Smooth muscle cell (in vitro differentiated cells): ENCODE results near the gene STPG1. TPM values are rescaled to one million over a fixed set of nuclear protein-coding genes. Genes with fewer than 3 reads are reported as not detected.

Experiments used
- DNase-seq: peaks from one replicate; lab custom pipeline; 2025; ENCODE audit not compliant: unreplicated experiment; lab: John Stamatoyannopoulos, UW
- H2AFZ ChIP-seq: fragments of 200-600 bp; sonication (generic); 2 replicates; pipeline ENCODE4 v1.6.0; 2016; ENCODE audit warnings: antibody characterized with exemption, low read depth, mild to moderate bottlenecking
- H3F3A ChIP-seq: fragments of 200-600 bp; sonication (generic); 2 replicates; pipeline ENCODE4 v1.6.0; 2017; ENCODE audit warnings: antibody characterized with exemption, low read depth
- H3K27ac ChIP-seq: fragments of 200-600 bp; sonication (generic); 2 replicates; pipeline ENCODE4 v1.5.1; 2016; ENCODE audit warnings: low read depth, mild to moderate bottlenecking
- H3K27me3 ChIP-seq: fragments of 200-600 bp; sonication (generic); 2 replicates; pipeline ENCODE4 v1.6.1; 2016; ENCODE audit warnings: low read depth, mild to moderate bottlenecking
- H3K36me3 ChIP-seq: fragments of 200-600 bp; sonication (generic); 2 replicates; pipeline ENCODE4 v1.5.1; 2016; ENCODE audit warnings: low read depth
- H3K4me1 ChIP-seq: fragments of 200-600 bp; sonication (generic); 2 replicates; pipeline ENCODE4 v1.5.1; 2016; ENCODE audit warnings: low read depth
- H3K4me2 ChIP-seq: fragments of 200-600 bp; sonication (generic); 2 replicates; pipeline ENCODE4 v1.6.0; 2016; ENCODE audit warnings: mild to moderate bottlenecking
- H3K4me3 ChIP-seq: fragments of 200-600 bp; sonication (generic); 2 replicates; pipeline ENCODE4 v1.5.1; 2016; ENCODE audit warnings: mild to moderate bottlenecking
- H3K79me2 ChIP-seq: fragments of 200-600 bp; sonication (generic); 2 replicates; pipeline ENCODE4 v1.6.0; 2016; ENCODE audit warnings: low read depth, mild to moderate bottlenecking
- H3K9ac ChIP-seq: fragments of 200-600 bp; sonication (generic); 2 replicates; pipeline ENCODE4 v1.6.0; 2016; ENCODE audit warnings: low read depth
- H3K9me3 ChIP-seq: fragments of 200-600 bp; sonication (generic); replicated peaks from 2 replicates; pipeline ENCODE4 v1.5.1; 2016; ENCODE audit warnings: low read depth
- H4K20me1 ChIP-seq: fragments of 200-600 bp; sonication (generic); 2 replicates; pipeline ENCODE4 v1.6.0; 2016; ENCODE audit warnings: low read depth
- WGBS: methylation state at CpG from one replicate; pipeline ENCODE4 v1.1.7; 2016; ENCODE audit warnings: low lambda C conversion rate; 5-methylcytosine and 5-hydroxymethylcytosine counted together
- polyA plus RNA-seq: library from polyadenylated mRNA; unstranded; fragments of >200 nt; fragmentation: Nextera tagmentation; extraction: Ambion mirVana; gene quantifications from 2 replicates; pipeline ENCODE4 v1.2.1, GENCODE V29; 2016
- total RNA-seq: library from RNA; depleted of rRNA; stranded (reverse); fragments of >200 nt; gene quantifications from 2 replicates; pipeline ENCODE4 v1.2.3, GENCODE V29; 2014
- TF ChIP-seq, protein P1 (sequence below): fragments of 200-600 bp; sonication (generic); IDR thresholded peaks from 2 replicates; pipeline ENCODE4 v1.5.1; 2017; ENCODE audit warnings: borderline replicate concordance, mild to moderate bottlenecking, antibody characterized with exemption; ENCODE audit not compliant: insufficient read depth, poor library complexity, severe bottlenecking

The STPG1 gene
- total and polyA plus RNA-seq, 2 experiments from 2014 or later: 4.9 to 6.8 TPM

DNA sequence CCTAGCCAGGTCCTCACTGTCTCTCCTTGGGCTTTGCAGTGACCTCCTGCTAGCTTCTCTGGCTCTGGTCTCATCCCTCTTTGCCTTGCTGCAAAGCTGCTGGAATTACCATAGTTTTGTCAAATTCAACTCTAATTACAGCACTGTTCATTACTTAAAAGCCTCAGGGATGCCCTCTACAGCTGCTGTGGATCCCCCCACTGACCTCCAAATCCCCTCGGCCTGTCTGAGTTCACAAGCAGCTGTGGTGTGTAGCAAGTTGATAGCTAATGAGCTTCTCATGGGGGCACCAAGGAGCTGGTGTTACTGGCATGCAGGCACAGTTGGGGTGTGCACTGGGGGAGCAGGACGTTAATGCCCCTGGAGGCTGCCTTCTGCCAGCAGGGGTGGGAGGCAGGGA lies 26.9 kb upstream of the STPG1 start:
- TF ChIP-seq, protein P1, sequence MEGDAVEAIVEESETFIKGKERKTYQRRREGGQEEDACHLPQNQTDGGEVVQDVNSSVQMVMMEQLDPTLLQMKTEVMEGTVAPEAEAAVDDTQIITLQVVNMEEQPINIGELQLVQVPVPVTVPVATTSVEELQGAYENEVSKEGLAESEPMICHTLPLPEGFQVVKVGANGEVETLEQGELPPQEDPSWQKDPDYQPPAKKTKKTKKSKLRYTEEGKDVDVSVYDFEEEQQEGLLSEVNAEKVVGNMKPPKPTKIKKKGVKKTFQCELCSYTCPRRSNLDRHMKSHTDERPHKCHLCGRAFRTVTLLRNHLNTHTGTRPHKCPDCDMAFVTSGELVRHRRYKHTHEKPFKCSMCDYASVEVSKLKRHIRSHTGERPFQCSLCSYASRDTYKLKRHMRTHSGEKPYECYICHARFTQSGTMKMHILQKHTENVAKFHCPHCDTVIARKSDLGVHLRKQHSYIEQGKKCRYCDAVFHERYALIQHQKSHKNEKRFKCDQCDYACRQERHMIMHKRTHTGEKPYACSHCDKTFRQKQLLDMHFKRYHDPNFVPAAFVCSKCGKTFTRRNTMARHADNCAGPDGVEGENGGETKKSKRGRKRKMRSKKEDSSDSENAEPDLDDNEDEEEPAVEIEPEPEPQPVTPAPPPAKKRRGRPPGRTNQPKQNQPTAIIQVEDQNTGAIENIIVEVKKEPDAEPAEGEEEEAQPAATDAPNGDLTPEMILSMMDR: no peak
- 91% methylated on average over 2 of the region's 2 CpGs for WGBS
- no peaks in the 10 kb centered on the region for H3K36me3 ChIP-seq

DNA sequence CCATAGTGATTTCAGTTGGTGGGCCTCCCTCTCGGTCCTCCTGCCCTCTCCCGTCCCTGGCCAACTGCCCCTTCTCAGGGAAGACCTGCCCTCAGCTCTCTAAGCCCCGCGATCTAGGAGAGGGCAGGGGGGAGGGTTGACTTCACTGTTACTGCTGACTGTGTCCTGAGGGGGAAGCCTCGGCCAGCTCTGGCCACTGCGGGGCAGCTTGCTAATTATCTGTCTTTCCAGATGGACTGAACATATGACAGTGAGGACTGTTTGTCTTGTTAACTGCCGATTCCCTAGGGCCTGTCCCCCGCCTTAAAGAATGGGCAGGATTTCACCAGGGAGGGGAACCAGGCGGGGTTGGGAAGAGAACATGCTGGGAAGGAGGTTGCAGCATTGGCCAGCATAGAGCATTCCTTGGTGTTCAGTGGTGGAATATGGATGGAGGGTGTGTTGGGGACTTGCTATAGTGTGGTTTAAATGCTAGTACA lies 24.9 kb upstream of the STPG1 start:
- TF ChIP-seq, protein P1: no peak
- 48% methylated on average over 9 of the region's 9 CpGs for WGBS
- no peak overlapping the region for H3K4me2 ChIP-seq

More for the DNA sequence above, 26.9 kb upstream of the STPG1 start:
- H3K9ac ChIP-seq: no peak overlapping the region
- H3K79me2 ChIP-seq: no peaks in the 10 kb centered on the region
- no peaks in the 10 kb centered on the region for H3K9me3 ChIP-seq
- no peak for DNase-seq
- H3K4me1 ChIP-seq: no peaks in the 10 kb centered on the region
- no peak overlapping the region for H3K4me2 ChIP-seq
- no peak overlapping the region for H3K4me3 ChIP-seq
- H2AFZ ChIP-seq: no peak overlapping the region
- no peaks in the 10 kb centered on the region for H3F3A ChIP-seq
- no peaks in the 10 kb centered on the region for H4K20me1 ChIP-seq
- H3K27ac ChIP-seq: no peak overlapping the region
- no peaks in the 10 kb centered on the region for H3K27me3 ChIP-seq

DNA sequence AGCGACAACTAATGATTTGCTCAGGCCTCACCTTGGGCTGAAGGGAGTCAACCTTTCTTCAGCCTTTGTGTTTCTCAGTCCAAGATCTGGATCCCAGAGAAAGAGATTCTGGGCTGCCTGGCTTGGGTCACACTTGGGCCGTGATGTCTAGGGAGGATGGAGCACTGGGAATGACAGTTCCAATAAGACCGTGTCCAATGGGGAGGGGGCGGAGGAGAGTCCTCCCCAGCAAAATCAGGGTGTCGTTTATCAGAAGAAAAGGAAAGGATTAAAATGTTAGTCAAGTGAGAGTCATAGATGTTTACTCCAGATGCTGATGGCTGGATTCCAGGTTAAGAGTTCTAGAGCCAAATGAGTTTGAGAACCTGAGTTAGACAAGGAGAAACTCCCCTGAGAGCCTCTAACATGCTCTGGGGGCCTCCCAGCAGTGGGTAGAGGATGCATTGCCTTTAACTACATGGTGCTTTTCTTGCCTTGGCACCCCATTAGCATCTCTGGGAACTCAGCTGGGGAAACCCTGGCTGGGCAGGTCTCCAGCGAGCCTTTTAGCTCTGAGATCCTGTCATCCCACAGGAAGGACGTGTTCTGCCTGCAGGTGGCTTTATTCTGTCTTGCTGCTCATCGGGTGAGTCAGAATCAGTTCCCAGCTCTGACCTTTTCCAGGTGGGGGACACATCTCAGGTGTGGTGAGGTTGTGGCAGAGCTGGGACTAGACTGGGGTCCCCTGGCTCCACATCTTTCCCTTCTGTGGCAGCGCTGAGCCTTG lies 24.2 kb upstream of the STPG1 start:
- Histone ChIP-seq H3K27ac (no peak overlapping the region), H3F3A (no peaks in the 10 kb centered on the region), H3K9me3 (no peaks in the 10 kb centered on the region), H4K20me1 (no peaks in the 10 kb centered on the region), H3K4me2 (no peak overlapping the region), H3K4me3 (no peak overlapping the region), H3K4me1 (no peaks in the 10 kb centered on the region), H2AFZ (no peak overlapping the region), H3K79me2 (no peaks in the 10 kb centered on the region), H3K9ac (no peak overlapping the region), H3K36me3 (no peaks in the 10 kb centered on the region), H3K27me3 (no peaks in the 10 kb centered on the region)
- TF ChIP-seq, protein P1: no peak
- no peak for DNase-seq
- 93% methylated on average over 9 of the region's 9 CpGs for WGBS

More for the DNA sequence above, 24.9 kb upstream of the STPG1 start:
- Histone ChIP-seq H2AFZ (no peak overlapping the region), H3K4me1 (no peaks in the 10 kb centered on the region), H3K79me2 (no peaks in the 10 kb centered on the region), H3K9me3 (no peaks in the 10 kb centered on the region), H3K27ac (no peak overlapping the region), H3K9ac (no peak overlapping the region), H3K36me3 (no peaks in the 10 kb centered on the region), H3K4me3 (no peak overlapping the region), H3K27me3 (no peaks in the 10 kb centered on the region), H4K20me1 (no peaks in the 10 kb centered on the region), H3F3A (no peaks in the 10 kb centered on the region)
- DNase-seq: no peak

DNA sequence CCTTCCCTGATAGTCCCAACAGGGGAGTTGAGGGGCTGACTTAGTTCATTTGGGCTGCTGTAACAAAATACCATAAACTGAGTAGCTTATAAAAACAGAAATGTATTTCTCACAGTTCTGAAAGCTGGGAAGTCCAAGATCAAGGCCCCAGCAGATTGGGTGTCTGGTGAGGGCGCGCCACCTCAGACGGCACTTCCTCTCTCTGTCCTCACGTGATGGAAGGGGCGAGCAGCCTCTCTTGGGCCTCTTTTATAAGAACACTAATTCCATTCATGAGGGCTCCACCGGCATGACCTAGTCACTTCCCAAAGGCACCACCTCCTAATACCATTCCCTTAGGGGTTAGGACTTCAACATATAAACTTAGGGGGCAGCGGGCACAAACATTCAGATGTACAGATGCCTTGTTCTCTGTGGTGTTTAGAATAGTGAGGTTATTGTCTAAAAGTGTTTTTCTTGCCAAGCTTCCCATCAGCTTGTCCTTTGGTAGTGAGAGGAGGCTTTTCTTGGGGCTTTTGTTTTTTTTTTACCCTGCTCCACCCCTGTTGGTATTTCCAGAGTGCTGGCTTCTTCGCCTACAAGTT lies 22.3 kb upstream of the STPG1 start:
- WGBS: 83% methylated on average over 8 of the region's 8 CpGs
- no peak for DNase-seq
- Histone ChIP-seq H3K4me1 (no peaks in the 10 kb centered on the region), H3K4me3 (no peak overlapping the region), H3K4me2 (no peak overlapping the region), H3F3A (no peaks in the 10 kb centered on the region), H3K27ac (no peak overlapping the region), H4K20me1 (no peaks in the 10 kb centered on the region), H3K27me3 (no peaks in the 10 kb centered on the region), H3K36me3 (no peaks in the 10 kb centered on the region), H3K79me2 (no peaks in the 10 kb centered on the region), H3K9ac (no peak overlapping the region), H2AFZ (no peak overlapping the region), H3K9me3 (no peaks in the 10 kb centered on the region)
- TF ChIP-seq, protein P1: no peak
